ENCODE data around the gene RASSF1. TPM values are rescaled to one million over a fixed set of nuclear protein-coding genes. Genes with fewer than 3 reads are reported as not detected.

Gene RASSF1
- total RNA-seq, 1 donor from 2014 or later = 11.4 TPM

- Histone ChIP-seq H3K27me3 (ENCODE audit: low read depth) (no peaks in the 10 kb centered on the region), H3K9me3 (replicated peaks) (no peaks in the 10 kb centered on the region), H3K27ac (replicated peaks) (peak overlapping the region; percentile 97), H3K4me1 (peaks cover 58% of the 10 kb centered on the region), H3K4me3 (peak overlapping the region; percentile 77), H3K36me3 (peaks cover 10% of the 10 kb centered on the region)
- TF ChIP-seq, protein P1, sequence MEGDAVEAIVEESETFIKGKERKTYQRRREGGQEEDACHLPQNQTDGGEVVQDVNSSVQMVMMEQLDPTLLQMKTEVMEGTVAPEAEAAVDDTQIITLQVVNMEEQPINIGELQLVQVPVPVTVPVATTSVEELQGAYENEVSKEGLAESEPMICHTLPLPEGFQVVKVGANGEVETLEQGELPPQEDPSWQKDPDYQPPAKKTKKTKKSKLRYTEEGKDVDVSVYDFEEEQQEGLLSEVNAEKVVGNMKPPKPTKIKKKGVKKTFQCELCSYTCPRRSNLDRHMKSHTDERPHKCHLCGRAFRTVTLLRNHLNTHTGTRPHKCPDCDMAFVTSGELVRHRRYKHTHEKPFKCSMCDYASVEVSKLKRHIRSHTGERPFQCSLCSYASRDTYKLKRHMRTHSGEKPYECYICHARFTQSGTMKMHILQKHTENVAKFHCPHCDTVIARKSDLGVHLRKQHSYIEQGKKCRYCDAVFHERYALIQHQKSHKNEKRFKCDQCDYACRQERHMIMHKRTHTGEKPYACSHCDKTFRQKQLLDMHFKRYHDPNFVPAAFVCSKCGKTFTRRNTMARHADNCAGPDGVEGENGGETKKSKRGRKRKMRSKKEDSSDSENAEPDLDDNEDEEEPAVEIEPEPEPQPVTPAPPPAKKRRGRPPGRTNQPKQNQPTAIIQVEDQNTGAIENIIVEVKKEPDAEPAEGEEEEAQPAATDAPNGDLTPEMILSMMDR (IDR thresholded peaks at IDR 0.05; ENCODE audit: borderline replicate concordance) = no peak
- DNase-seq = no peak
- intact Hi-C loops (cut with micrococcal nuclease) = no loop called here
Observed at GRCh38 chr3:50300681-50301254, 39.9 kb downstream of the RASSF1 start.

DNA sequence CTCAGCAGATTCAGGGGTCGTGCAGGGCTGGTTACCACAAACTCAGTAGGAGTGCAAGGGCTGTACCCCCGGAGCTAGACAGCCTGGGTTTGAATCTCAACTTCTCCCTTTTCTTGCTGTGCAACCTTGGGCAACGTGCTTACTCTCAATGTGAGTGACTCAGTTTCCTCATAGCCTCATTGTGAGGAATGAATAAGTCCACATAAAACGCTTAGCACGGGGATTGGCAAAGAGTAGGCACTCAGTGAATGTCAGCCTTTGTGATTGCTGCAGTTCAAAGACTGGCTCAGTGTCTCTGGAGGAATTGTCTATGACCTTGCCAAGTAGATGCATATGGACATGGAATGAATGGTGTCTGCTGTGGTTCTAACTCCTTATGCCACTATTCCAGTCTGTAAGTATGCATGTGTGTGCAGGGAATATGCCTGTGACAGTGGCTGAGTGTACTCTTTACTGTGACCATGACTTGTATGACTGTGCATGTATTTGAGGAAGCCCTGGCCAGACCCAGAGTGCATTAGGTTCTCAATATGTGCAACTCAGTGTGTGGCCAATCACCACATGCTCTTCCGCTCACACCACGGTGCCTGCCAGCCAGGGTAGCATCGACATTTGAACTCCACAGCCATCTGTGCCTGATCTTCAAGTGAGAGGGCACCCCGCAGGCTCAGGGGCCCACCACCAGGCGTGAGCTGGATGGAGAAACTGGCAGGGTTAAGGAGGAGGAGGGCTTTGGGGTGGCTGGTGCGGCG lies 40.5 kb downstream of the RASSF1 start:
- TF ChIP-seq, protein P1 (IDR thresholded peaks at IDR 0.05; ENCODE audit: borderline replicate concordance) = no peak
- peaks cover 58% of the 10 kb centered on the region for H3K4me1 ChIP-seq
- intact Hi-C loops (cut with micrococcal nuclease) = no loop called here

GRCh38 chr3:50299638-50299928 lies 41.1 kb downstream of the RASSF1 start:
- peaks cover 58% of the 10 kb centered on the region for H3K4me1 ChIP-seq
- H3K27me3 ChIP-seq (ENCODE audit: low read depth) = no peaks in the 10 kb centered on the region
- intact Hi-C loops (cut with micrococcal nuclease) = no loop called here
- no peak for DNase-seq
- no peaks in the 10 kb centered on the region for H3K9me3 ChIP-seq (replicated peaks)
- peaks cover 10% of the 10 kb centered on the region for H3K36me3 ChIP-seq
- TF ChIP-seq, protein P1 (IDR thresholded peaks at IDR 0.05; ENCODE audit: borderline replicate concordance) = no peak
- H3K27ac ChIP-seq (replicated peaks) = peak overlapping the region; percentile 97
- peak overlapping the region; percentile 77 for H3K4me3 ChIP-seq

More for the DNA sequence above, 40.5 kb downstream of the RASSF1 start:
- Histone ChIP-seq H3K9me3 (replicated peaks) (no peaks in the 10 kb centered on the region), H3K27me3 (ENCODE audit: low read depth) (no peaks in the 10 kb centered on the region), H3K36me3 (peaks cover 10% of the 10 kb centered on the region), H3K27ac (replicated peaks) (peak overlapping the region; percentile 97), H3K4me3 (peak overlapping the region; percentile 77)
- peak; percentile 24 for DNase-seq

DNA sequence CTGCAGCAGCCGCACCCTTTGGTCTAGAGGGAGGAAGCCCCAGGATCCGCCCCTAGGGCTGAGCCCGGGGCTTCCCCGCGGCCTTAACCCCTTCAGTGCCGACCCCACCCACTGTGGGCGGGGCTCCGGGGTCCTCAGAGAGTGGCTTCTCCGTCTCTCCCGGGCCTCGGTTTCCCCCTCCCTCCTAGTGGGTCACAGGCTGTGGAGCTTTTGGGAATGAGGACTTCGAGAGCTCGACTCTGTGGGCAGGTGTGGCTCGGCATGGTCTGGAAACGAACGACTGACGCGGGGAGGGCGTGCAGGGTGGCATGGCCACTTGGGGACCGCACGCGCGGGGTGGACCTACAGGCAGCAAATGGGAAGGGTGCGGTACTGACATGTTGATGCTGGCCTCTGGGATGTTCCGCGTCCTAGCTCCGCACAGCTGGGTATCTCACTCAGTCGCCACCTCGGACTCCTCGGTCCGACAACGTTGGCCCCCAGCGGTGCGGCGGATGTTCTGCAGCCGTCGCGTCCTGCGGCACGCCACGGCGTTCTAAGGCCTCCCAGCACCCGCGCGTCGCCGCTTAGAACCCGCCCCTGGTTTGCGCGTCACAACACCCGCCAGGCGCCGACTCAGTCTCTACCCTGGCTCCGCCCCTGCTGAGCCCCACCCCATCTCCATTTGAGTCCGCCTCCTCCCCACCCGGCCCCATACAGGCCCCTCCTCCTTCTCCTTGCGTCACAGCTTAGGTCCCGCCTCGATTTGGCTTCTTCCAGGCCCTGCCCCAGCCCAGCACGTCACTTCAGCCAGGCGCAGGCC lies 41.6 kb downstream of the RASSF1 start, which contains the start of the genes HYAL3 and NAA80:
TSS of gene HYAL3 (minus strand) at position 570 of the 802 bp plus-strand sequence. CDS start 3,803 bp downstream, outside the sequence.
TSS of gene NAA80 (minus strand) at position 570 of the 802 bp plus-strand sequence. CDS start 1,942 bp downstream, outside the sequence.
- TF ChIP-seq, protein P1 (IDR thresholded peaks at IDR 0.05; ENCODE audit: borderline replicate concordance) = peak; percentile 58
- Histone ChIP-seq H3K4me1 (peaks cover 58% of the 10 kb centered on the region), H3K9me3 (replicated peaks) (no peaks in the 10 kb centered on the region)

More for the DNA sequence above, 41.6 kb downstream of the RASSF1 start, which contains the start of the genes HYAL3 and NAA80:
- Histone ChIP-seq H3K27me3 (ENCODE audit: low read depth) (no peaks in the 10 kb centered on the region), H3K4me3 (peak within 1 kb of the TSS; percentile 77), H3K27ac (replicated peaks) (peak within 1 kb of the TSS; percentile 97), H3K36me3 (peaks cover 10% of the 10 kb centered on the region)
- intact Hi-C loops (cut with micrococcal nuclease) = no loop called here
- peak; percentile 99 for DNase-seq
